Right atrium auricular region (tissue), 2 donors: ENCODE measurements around the gene SHROOM2. TPM values are rescaled to one million over a fixed set of nuclear protein-coding genes. Genes with fewer than 3 reads are reported as not detected.
"Not testable (repeated sequence)": the region's sequence is repeated elsewhere in the genome, so short reads cannot be mapped to it uniquely, and the experiment has no call there.

ENCODE experiments used
- DNase-seq: peaks from one replicate; pipeline ENCODE4 v3.0.0-alpha.2; 2019; ENCODE audit warnings: low spot score
- H3K27ac ChIP-seq, 2 donors: fragments of 200-600 bp; sonication (generic); 1 replicate in 1 of 2; 2 replicates in 1 of 2; pipeline ENCODE4 v1.5.1; 2016 to 2019
- H3K27me3 ChIP-seq, 2 donors: fragments of 200-600 bp; sonication (generic); one replicate each; pipeline versions ENCODE4 v1.5.1 to v1.6.0; 2017 to 2019
- H3K36me3 ChIP-seq: fragments of 200-600 bp; sonication (generic); one replicate; pipeline ENCODE4 v1.5.1; 2016
- H3K4me1 ChIP-seq, 2 donors: fragments of 200-600 bp; sonication (generic); one replicate each; pipeline versions ENCODE4 v1.5.1 to v1.6.0; 2017 to 2019
- H3K4me3 ChIP-seq, 2 donors: fragments of 200-600 bp; sonication (generic); 1 replicate in 1 of 2; 2 replicates in 1 of 2; pipeline ENCODE4 v1.5.1; 2017 to 2019; ENCODE audit warnings: mild to moderate bottlenecking in 1 of 2, moderate library complexity in 1 of 2
- H3K9me3 ChIP-seq, 2 donors: fragments of 200-600 bp; sonication (generic); one replicate each; pipeline ENCODE4 v1.5.1; 2019
- CTCF ChIP-seq, 2 donors: fragments of 200-600 bp; sonication (generic); IDR thresholded peaks; one replicate each; pipeline ENCODE4 v1.5.1; 2019; ENCODE audit warnings: antibody characterized with exemption in 2 of 2
- total RNA-seq, 2 donors: library from RNA; depleted of rRNA; stranded (reverse); fragments of >200 nt; gene quantifications; one replicate each; pipeline ENCODE4 v1.1.0, GENCODE V29; 2016

Gene SHROOM2
- total RNA-seq, 2 donors from 2014 or later = 2.7 to 6.4 TPM

- peaks cover 0 to 18% of the 10 kb centered on the region in 2 donors for H3K9me3 ChIP-seq
- DNase-seq = no peak
- TF ChIP-seq CTCF (IDR thresholded peaks at IDR 0.05) = no peak
- no peak overlapping the region for H3K4me3 ChIP-seq
- no peak overlapping the region for H3K27ac ChIP-seq
- no peaks in the 10 kb centered on the region for H3K36me3 ChIP-seq
- no peaks in the 10 kb centered on the region for H3K4me1 ChIP-seq
- no peaks in the 10 kb centered on the region for H3K27me3 ChIP-seq
Observed at GRCh38 chrX:9759337-9759736, 26.9 kb upstream of the SHROOM2 start.

- Histone ChIP-seq H3K27me3 (peaks cover 0 to 9% of the 10 kb centered on the region in 2 donors), H3K4me1 (no peaks in the 10 kb centered on the region), H3K9me3 (no peaks in the 10 kb centered on the region), H3K27ac (no peak overlapping the region), H3K4me3 (no peak overlapping the region), H3K36me3 (no peaks in the 10 kb centered on the region)
- no peak for TF ChIP-seq CTCF (IDR thresholded peaks at IDR 0.05)
- DNase-seq = no peak
Observed at GRCh38 chrX:9765072-9765736, 21.0 kb upstream of the SHROOM2 start.

- no peaks in the 10 kb centered on the region for H3K36me3 ChIP-seq
- H3K4me1 ChIP-seq = no peaks in the 10 kb centered on the region
- no peak within 1 kb of the TSS for H3K27ac ChIP-seq
- H3K4me3 ChIP-seq = no peak within 1 kb of the TSS
- no peaks in the 10 kb centered on the region for H3K9me3 ChIP-seq
- H3K27me3 ChIP-seq = peaks cover 0 to 9% of the 10 kb centered on the region in 2 donors
- no peak for DNase-seq
- TF ChIP-seq CTCF (IDR thresholded peaks at IDR 0.05) = no peak
Observed at GRCh38 chrX:9765737-9766097, 20.5 kb upstream of the SHROOM2 start, which contains the start of gene GPR143. GPR143 (minus strand) TSS chrX:9765847; CDS start chrX:9765817, 30 bp downstream.

GRCh38 chrX:9767375-9767774, 18.9 kb upstream of the SHROOM2 start:
- H3K4me3 ChIP-seq = no peak overlapping the region
- no peak for TF ChIP-seq CTCF (IDR thresholded peaks at IDR 0.05)
- H3K4me1 ChIP-seq = no peaks in the 10 kb centered on the region
- H3K9me3 ChIP-seq = no peaks in the 10 kb centered on the region
- H3K36me3 ChIP-seq = no peaks in the 10 kb centered on the region
- H3K27me3 ChIP-seq = peaks cover 0 to 9% of the 10 kb centered on the region in 2 donors
- H3K27ac ChIP-seq = no peak overlapping the region
- DNase-seq = no peak

- not testable (repeated sequence) for H3K36me3 ChIP-seq, H3K27me3 ChIP-seq, DNase-seq, H3K4me1 ChIP-seq, H3K4me3 ChIP-seq, H3K9me3 ChIP-seq, H3K27ac ChIP-seq
Observed at GRCh38 chrX:9768321-9768839, 17.8 kb upstream of the SHROOM2 start.

GRCh38 chrX:9770319-9770718, 15.9 kb upstream of the SHROOM2 start:
- Histone ChIP-seq H3K4me1 (no peaks in the 10 kb centered on the region), H3K27ac (no peak overlapping the region), H3K27me3 (peaks cover 0 to 6% of the 10 kb centered on the region in 2 donors), H3K36me3 (no peaks in the 10 kb centered on the region), H3K9me3 (no peaks in the 10 kb centered on the region), H3K4me3 (no peak overlapping the region)
- TF ChIP-seq CTCF (IDR thresholded peaks at IDR 0.05) = no peak
- no peak for DNase-seq
